ENCODE data around the gene SLA2. TPM values are rescaled to one million over a fixed set of nuclear protein-coding genes. Genes with fewer than 3 reads are reported as not detected.

Gene SLA2
- total RNA-seq, 1 donor from 2014 or later: not detected

- no peaks in the 10 kb centered on the region for H3K4me1 Mint-ChIP-seq (ENCODE audit: unreplicated experiment)
- no peak overlapping the region for H3K27ac Mint-ChIP-seq
- H3K9me3 Mint-ChIP-seq: no peaks in the 10 kb centered on the region
- H3K27me3 Mint-ChIP-seq: no peaks in the 10 kb centered on the region
- TF ChIP-seq CTCF (conservative IDR thresholded peaks at IDR 0.05): no peak
- H3K4me3 Mint-ChIP-seq: no peak overlapping the region
- no peak for DNase-seq (ENCODE audit: extremely low spot score, unreplicated experiment)
- H3K36me3 Mint-ChIP-seq: no peaks in the 10 kb centered on the region
These were observed 24.8 kb upstream of the SLA2 start for GRCh38 chr20:36670665-36671357.

- TF ChIP-seq CTCF (conservative IDR thresholded peaks at IDR 0.05): no peak
- no peak for DNase-seq (ENCODE audit: extremely low spot score, unreplicated experiment)
- Mint-ChIP-seq H3K4me3 (no peak overlapping the region), H3K36me3 (no peaks in the 10 kb centered on the region), H3K27me3 (no peaks in the 10 kb centered on the region), H3K4me1 (ENCODE audit: unreplicated experiment) (no peaks in the 10 kb centered on the region), H3K9me3 (no peaks in the 10 kb centered on the region), H3K27ac (no peak overlapping the region)
These were observed 20.3 kb upstream of the SLA2 start for GRCh38 chr20:36666181-36666740.

DNA sequence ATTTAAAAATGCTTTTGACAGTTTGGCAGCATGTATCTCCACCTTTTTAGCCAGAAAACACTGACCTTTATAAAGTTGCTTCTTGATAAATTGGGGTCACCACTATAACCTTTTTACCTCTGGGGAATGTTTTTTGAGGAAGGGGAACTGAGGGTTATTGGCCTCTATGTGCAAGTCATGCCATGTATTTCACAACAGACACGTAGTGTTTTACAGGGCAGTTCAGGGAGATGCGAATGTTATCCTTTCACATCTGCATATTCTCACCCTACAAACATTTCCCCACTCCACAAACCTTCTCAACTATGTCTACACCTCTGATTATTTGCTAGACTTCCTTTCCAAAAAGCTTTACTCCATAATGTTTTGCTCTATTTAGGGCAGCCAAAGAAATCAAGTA, 17.0 kb upstream of the SLA2 start:
- Mint-ChIP-seq H3K27ac (no peak overlapping the region), H3K4me1 (ENCODE audit: unreplicated experiment) (no peaks in the 10 kb centered on the region), H3K36me3 (peaks cover 3% of the 10 kb centered on the region), H3K9me3 (no peaks in the 10 kb centered on the region), H3K27me3 (no peaks in the 10 kb centered on the region), H3K4me3 (no peak overlapping the region)
- no peak for DNase-seq (ENCODE audit: extremely low spot score, unreplicated experiment)
- TF ChIP-seq CTCF (conservative IDR thresholded peaks at IDR 0.05): no peak

DNA sequence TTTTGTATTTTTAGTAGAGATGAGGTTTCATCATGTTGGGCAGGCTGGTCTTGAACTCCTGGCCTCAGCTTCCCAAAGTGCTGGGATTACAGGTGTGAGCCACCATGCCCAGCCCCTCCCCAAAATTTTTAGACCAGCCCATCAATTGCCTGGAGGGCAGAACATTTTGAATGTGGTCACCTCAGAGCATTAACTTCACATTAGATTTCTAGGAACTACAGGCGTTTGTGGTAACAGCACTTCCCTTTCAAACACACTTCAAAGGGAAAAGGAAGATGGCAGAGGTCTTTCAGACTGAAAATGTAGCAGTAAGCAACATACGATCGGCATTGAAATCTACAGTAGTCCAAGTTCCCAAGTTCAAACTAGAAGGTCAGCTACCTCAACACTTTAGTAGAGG, 12.3 kb upstream of the SLA2 start:
- Mint-ChIP-seq H3K36me3 (peaks cover 7% of the 10 kb centered on the region), H3K9me3 (no peaks in the 10 kb centered on the region), H3K27me3 (no peaks in the 10 kb centered on the region), H3K27ac (no peak overlapping the region), H3K4me1 (ENCODE audit: unreplicated experiment) (no peaks in the 10 kb centered on the region), H3K4me3 (no peak overlapping the region)
- TF ChIP-seq CTCF (conservative IDR thresholded peaks at IDR 0.05): no peak
- no peak for DNase-seq (ENCODE audit: extremely low spot score, unreplicated experiment)

DNA sequence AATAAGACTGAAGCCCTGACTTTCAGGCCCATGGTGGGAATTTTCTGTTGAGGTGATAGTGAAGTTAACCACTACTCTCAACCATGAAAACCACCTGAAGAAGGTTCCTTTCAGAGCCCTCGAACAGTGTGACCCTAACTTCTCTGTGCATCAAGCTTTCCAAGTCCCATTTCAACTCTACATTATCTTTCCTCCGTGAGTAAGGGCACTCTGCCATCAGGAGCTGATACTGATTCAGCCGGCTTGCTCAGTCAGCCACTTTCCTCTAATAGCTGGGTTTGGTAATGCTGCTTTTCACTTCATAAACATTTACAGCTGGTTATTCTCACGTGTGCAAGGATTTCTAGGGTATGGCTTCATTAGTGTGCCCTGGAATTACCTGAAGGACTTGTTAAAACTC, 10.7 kb upstream of the SLA2 start:
- TF ChIP-seq CTCF (conservative IDR thresholded peaks at IDR 0.05): no peak
- Mint-ChIP-seq H3K27me3 (no peaks in the 10 kb centered on the region), H3K36me3 (peaks cover 12% of the 10 kb centered on the region), H3K9me3 (no peaks in the 10 kb centered on the region), H3K27ac (no peak overlapping the region), H3K4me3 (no peak overlapping the region), H3K4me1 (ENCODE audit: unreplicated experiment) (no peaks in the 10 kb centered on the region)
- DNase-seq (ENCODE audit: extremely low spot score, unreplicated experiment): no peak
